Measurements from ENCODE around the gene PGGHG.

DNA sequence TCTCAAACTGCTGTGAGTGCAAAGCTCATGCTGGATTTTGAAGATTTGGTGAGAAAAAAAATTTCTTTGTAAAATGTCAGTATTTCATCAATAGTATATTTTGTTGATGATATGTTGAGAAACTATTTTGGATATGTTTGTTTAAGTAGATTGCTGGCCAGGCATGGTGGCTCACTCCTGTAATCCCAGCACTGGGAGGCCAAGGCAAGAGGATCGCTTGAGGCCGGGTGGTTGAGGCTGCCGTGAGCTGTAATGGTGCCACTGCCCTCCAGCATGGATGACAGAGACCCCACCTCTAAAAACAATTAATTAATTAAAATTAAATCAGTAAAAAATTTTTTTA lies 38.6 kb downstream of the PGGHG start:
- TF ChIP-seq ZZZ3 (IDR thresholded peaks at IDR 0.05; ENCODE audit: control insufficient read depth, insufficient read length, low read depth) = no peak
- TF ChIP-seq BCL11A (IDR thresholded peaks at IDR 0.05; ENCODE audit: low read depth, low read length) = no peak
- TF ChIP-seq, protein P1, sequence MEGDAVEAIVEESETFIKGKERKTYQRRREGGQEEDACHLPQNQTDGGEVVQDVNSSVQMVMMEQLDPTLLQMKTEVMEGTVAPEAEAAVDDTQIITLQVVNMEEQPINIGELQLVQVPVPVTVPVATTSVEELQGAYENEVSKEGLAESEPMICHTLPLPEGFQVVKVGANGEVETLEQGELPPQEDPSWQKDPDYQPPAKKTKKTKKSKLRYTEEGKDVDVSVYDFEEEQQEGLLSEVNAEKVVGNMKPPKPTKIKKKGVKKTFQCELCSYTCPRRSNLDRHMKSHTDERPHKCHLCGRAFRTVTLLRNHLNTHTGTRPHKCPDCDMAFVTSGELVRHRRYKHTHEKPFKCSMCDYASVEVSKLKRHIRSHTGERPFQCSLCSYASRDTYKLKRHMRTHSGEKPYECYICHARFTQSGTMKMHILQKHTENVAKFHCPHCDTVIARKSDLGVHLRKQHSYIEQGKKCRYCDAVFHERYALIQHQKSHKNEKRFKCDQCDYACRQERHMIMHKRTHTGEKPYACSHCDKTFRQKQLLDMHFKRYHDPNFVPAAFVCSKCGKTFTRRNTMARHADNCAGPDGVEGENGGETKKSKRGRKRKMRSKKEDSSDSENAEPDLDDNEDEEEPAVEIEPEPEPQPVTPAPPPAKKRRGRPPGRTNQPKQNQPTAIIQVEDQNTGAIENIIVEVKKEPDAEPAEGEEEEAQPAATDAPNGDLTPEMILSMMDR (IDR thresholded peaks at IDR 0.05 in 2 of 3, conservative IDR thresholded peaks at IDR 0.05 in 1 of 3; ENCODE audit: control insufficient read depth in 2 of 3, extremely low read depth in 1 of 3, insufficient read depth in 1 of 3, low read depth in 3 of 3, low read length in 3 of 3) = no peak
- no peak for TF ChIP-seq ZNF274 (IDR thresholded peaks at IDR 0.05; ENCODE audit: insufficient read depth, insufficient read length)
- TF ChIP-seq EZH2 (IDR thresholded peaks at IDR 0.05; ENCODE audit: borderline replicate concordance, control insufficient read depth, low read depth, low read length) = no peak
- TF ChIP-seq POLR2AphosphoS5 (IDR thresholded peaks at IDR 0.05; ENCODE audit: low read length) = no peak
- TF ChIP-seq EGR1 (IDR thresholded peaks at IDR 0.05; ENCODE audit: borderline replicate concordance in 1 of 2, low read depth in 2 of 2, low read length in 2 of 2) = no peak
- no peak for TF ChIP-seq JUND (IDR thresholded peaks at IDR 0.05; ENCODE audit: low read depth, low read length)
- no peak for TF ChIP-seq ZNF622 (IDR thresholded peaks at IDR 0.05)
- no peak for TF ChIP-seq SMC3 (IDR thresholded peaks at IDR 0.05; ENCODE audit: borderline replicate concordance, low read length)
- TF ChIP-seq POLR2A (IDR thresholded peaks at IDR 0.05; ENCODE audit: low read depth, low read length) = no peak
- TF ChIP-seq, protein P2, sequence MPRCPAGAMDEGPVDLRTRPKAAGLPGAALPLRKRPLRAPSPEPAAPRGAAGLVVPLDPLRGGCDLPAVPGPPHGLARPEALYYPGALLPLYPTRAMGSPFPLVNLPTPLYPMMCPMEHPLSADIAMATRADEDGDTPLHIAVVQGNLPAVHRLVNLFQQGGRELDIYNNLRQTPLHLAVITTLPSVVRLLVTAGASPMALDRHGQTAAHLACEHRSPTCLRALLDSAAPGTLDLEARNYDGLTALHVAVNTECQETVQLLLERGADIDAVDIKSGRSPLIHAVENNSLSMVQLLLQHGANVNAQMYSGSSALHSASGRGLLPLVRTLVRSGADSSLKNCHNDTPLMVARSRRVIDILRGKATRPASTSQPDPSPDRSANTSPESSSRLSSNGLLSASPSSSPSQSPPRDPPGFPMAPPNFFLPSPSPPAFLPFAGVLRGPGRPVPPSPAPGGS (IDR thresholded peaks at IDR 0.05; ENCODE audit: borderline replicate concordance, insufficient read depth, low read depth, low read length, poor library complexity, severe bottlenecking) = no peak

Measured in GM12878 (cell line).